HCT116 (cell line): ENCODE data around the gene ASB1. TPM values are rescaled to one million over a fixed set of nuclear protein-coding genes. Genes with fewer than 3 reads are reported as not detected.

Experiments used
- ATAC-seq: fragments of 200-7000 bp; cut with Tn5 transposase; 2 replicates; pipeline ENCODE4 v1.9.1; 2020; ENCODE audit warnings: mild to moderate bottlenecking, moderate library complexity
- BruUV-seq: library from RNA; stranded (reverse); fragments of 400-500 nt; replicated peaks from 2 replicates; lab custom pipeline; 2021; lab: Mats Ljungman, UMichigan
- CTCF ChIA-PET: fragments of 300-600 bp; sonication (Branson Sonifier 250); formaldehyde crosslinking; loops from one replicate; lab custom pipeline; 2021; ENCODE audit warnings: antibody characterized with exemption; lab: Charles Lee
- POLR2A ChIA-PET: fragments of 300-600, 350-600 bp; sonication (Branson Sonifier 250); formaldehyde crosslinking; loops from one replicate; lab custom pipeline; 2021; ENCODE audit warnings: antibody characterized with exemption; lab: Charles Lee
- RAD21 ChIA-PET, 2 experiments: fragments of 300-600 bp; sonication (Branson Sonifier 250); formaldehyde crosslinking; loops; one replicate each; lab custom pipeline; 2023; ENCODE audit warnings: low total read pairs in 2 of 2; ENCODE audit not compliant: uncharacterized antibody in 2 of 2, unreplicated experiment in 2 of 2, low non-redundant PET in 1 of 2; lab: Charles Lee
- DNase-seq: peaks from one replicate; pipeline ENCODE4 v3.0.0-alpha.2; 2010; ENCODE audit warnings: low read depth, low spot score
- H2AFZ ChIP-seq: fragments of 200-600 bp; shearing (Covaris generic), sonication (generic); 2 replicates; pipeline ENCODE4 v1.6.1; 2017; ENCODE audit warnings: low read depth, mixed run types, mixed read lengths, antibody characterized with exemption, low read length; ENCODE audit not compliant: poor library complexity, severe bottlenecking
- H3K27ac ChIP-seq: 2 replicates; pipeline ENCODE4 v1.5.1; 2012; ENCODE audit warnings: low read depth, low read length
- H3K27me3 ChIP-seq: fragments of 200-600 bp; sonication (generic); 2 replicates; pipeline ENCODE4 v1.6.1; 2016; ENCODE audit warnings: mixed run types, low read length, mixed read lengths; ENCODE audit not compliant: insufficient read depth
- H3K36me3 ChIP-seq, 2 experiments: fragments of 200-500 bp in 1 of 2; fragments of 200-600 bp in 1 of 2; sonication (Bioruptor generic) in 1 of 2; sonication (generic) in 1 of 2; 2 replicates each; pipeline versions ENCODE4 v1.5.1 to v1.6.1; 2014 to 2016; ENCODE audit warnings: low read length in 2 of 2, inconsistent platforms in 1 of 2, mixed read lengths in 1 of 2, mixed run types in 1 of 2; ENCODE audit not compliant: insufficient read depth in 2 of 2, control insufficient read depth in 1 of 2
- H3K4me1 ChIP-seq, 2 experiments: fragments of 200-600 bp in 1 of 2; sonication (generic) in 1 of 2; 2 replicates each; pipeline versions ENCODE4 v1.5.1 to v1.6.1; 2012 to 2017; ENCODE audit warnings: low read length in 2 of 2, inconsistent platforms in 1 of 2, mild to moderate bottlenecking in 1 of 2, mixed read lengths in 1 of 2, mixed run types in 1 of 2, moderate library complexity in 1 of 2; ENCODE audit not compliant: insufficient read depth in 2 of 2, control insufficient read depth in 1 of 2
- H3K4me2 ChIP-seq: fragments of 200-600 bp; sonication (generic); 2 replicates; pipeline ENCODE4 v1.6.1; 2017; ENCODE audit warnings: mixed run types, low read length, mixed read lengths
- H3K4me3 ChIP-seq, 2 experiments: fragments of 200-600 bp in 1 of 2; sonication (generic) in 1 of 2; replicated peaks in 1 of 2; 2 replicates each; pipeline ENCODE4 v1.5.1; 2011 to 2016; ENCODE audit warnings: low read length in 2 of 2, control low read depth in 1 of 2, low read depth in 1 of 2, mild to moderate bottlenecking in 1 of 2, mixed read lengths in 1 of 2, mixed run types in 1 of 2
- H3K79me2 ChIP-seq: fragments of 200-600 bp; sonication (generic); 2 replicates; pipeline ENCODE4 v1.6.1; 2017; ENCODE audit warnings: mild to moderate bottlenecking, mixed run types, low read length, moderate library complexity, mixed read lengths; ENCODE audit not compliant: insufficient read depth
- H3K9ac ChIP-seq: fragments of 200-600 bp; sonication (generic); 2 replicates; pipeline ENCODE4 v1.6.1; 2016; ENCODE audit warnings: low read length, mixed read lengths
- H3K9me2 ChIP-seq: fragments of 200-600 bp; sonication (generic), shearing (Covaris generic); 2 replicates; pipeline ENCODE4 v1.6.1; 2017; ENCODE audit warnings: mixed run types, mild to moderate bottlenecking, moderate library complexity; ENCODE audit not compliant: insufficient read depth
- H3K9me3 ChIP-seq, 2 experiments: fragments of 200-500 bp in 1 of 2; fragments of 200-600 bp in 1 of 2; sonication (Bioruptor generic) in 1 of 2; sonication (generic) in 1 of 2; 2 replicates each; pipeline ENCODE4 v1.6.1; 2014 to 2017; ENCODE audit warnings: low read length in 2 of 2, mixed read lengths in 2 of 2, inconsistent platforms in 1 of 2, low read depth in 1 of 2, mild to moderate bottlenecking in 1 of 2, mixed run types in 1 of 2, moderate library complexity in 1 of 2; ENCODE audit not compliant: control insufficient read depth in 1 of 2, insufficient read depth in 1 of 2
- H4K20me1 ChIP-seq: fragments of 200-600 bp; sonication (generic), shearing (Covaris generic); 2 replicates; pipeline ENCODE4 v1.6.1; 2017; ENCODE audit warnings: mixed run types, mild to moderate bottlenecking, moderate library complexity; ENCODE audit not compliant: insufficient read depth
- CEBPB ChIP-seq: IDR thresholded peaks from 2 replicates; pipeline ENCODE4 v1.6.1; 2012; ENCODE audit warnings: low read depth
- CTCF ChIP-seq, 3 experiments: fragments of 200-600 bp in 1 of 3; sonication (generic) in 1 of 3; IDR thresholded peaks in 2 of 3; conservative IDR thresholded peaks in 1 of 3; 2 replicates each; pipeline ENCODE4 v1.5.1; 2012 to 2017; ENCODE audit warnings: low read depth in 2 of 3, low read length in 2 of 3, antibody characterized with exemption in 1 of 3, borderline replicate concordance in 1 of 3, control low read depth in 1 of 3, mild to moderate bottlenecking in 1 of 3, mixed read lengths in 1 of 3, mixed run types in 1 of 3, moderate library complexity in 1 of 3; ENCODE audit not compliant: insufficient read depth in 1 of 3
- EGR1 ChIP-seq: IDR thresholded peaks from 2 replicates; pipeline ENCODE4 v1.6.1; 2012; ENCODE audit warnings: low read depth
- ELF1 ChIP-seq: IDR thresholded peaks from 2 replicates; pipeline ENCODE4 v1.6.1; 2012; ENCODE audit warnings: low read depth, borderline replicate concordance
- FOSL1 ChIP-seq: IDR thresholded peaks from 2 replicates; pipeline ENCODE4 v1.6.1; 2012; ENCODE audit warnings: low read depth
- JUND ChIP-seq: IDR thresholded peaks from 2 replicates; pipeline ENCODE4 v1.6.1; 2012
- POLR2AphosphoS5 ChIP-seq: IDR thresholded peaks from 2 replicates; pipeline ENCODE4 v1.6.1; 2011; ENCODE audit warnings: mild to moderate bottlenecking, low read depth, low read length, moderate library complexity
- SIN3A ChIP-seq: IDR thresholded peaks from 2 replicates; pipeline ENCODE4 v1.6.1; 2012; ENCODE audit warnings: low read depth
- SP1 ChIP-seq: IDR thresholded peaks from 2 replicates; pipeline ENCODE4 v1.6.1; 2012; ENCODE audit warnings: low read depth
- intact Hi-C: fragments of 100-400 bp; cut with micrococcal nuclease; formaldehyde crosslinking; loops from 2 replicates; pipeline ENCODE4 v1.10.0; 2022
- total RNA-seq: library from RNA; stranded (reverse); gene quantifications from one replicate; pipeline ENCODE4 v1.2.1, GENCODE V29; 2021; ENCODE audit not compliant: unreplicated experiment
- TF ChIP-seq, protein P1 (sequence below): IDR thresholded peaks from 2 replicates; pipeline ENCODE4 v1.6.1; 2011; ENCODE audit warnings: mild to moderate bottlenecking, low read length, moderate library complexity; ENCODE audit not compliant: insufficient replicate concordance; ENCODE audit errors: extremely low read depth
- TF ChIP-seq, protein P2 (sequence below): IDR thresholded peaks from 2 replicates; pipeline ENCODE4 v1.6.1; 2012
- TF ChIP-seq, protein P3 (sequence below): IDR thresholded peaks from 2 replicates; pipeline ENCODE4 v1.6.1; 2012

ASB1 gene
- total RNA-seq, 1 experiment from 2014 or later = 43.1 TPM

DNA sequence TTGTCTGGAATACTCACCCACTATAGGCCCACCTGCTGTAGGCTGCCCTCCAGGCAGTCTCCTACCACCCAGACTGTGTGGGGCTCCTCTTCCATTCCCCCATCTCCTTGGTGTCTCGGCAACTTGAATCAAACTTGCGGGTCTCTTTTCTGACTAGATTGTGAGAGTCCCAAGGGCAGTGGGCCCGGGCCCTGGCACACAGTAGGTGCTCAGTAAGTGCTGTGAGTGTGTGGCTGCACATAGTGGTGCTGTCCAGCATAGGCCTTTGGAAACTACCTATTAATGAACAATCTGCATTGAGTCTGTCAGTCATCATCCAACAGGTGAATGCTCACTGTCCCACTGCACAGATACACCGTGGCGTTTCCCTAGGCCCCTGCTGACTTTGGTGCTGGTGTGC is 43.6 kb upstream of the ASB1 start:
- no peak for ATAC-seq
- CTCF ChIA-PET = no interaction called here
- POLR2A ChIA-PET = no interaction called here

More for the DNA sequence above, 43.6 kb upstream of the ASB1 start:
- BruUV-seq = no TSS peak
- TF ChIP-seq, protein P1, sequence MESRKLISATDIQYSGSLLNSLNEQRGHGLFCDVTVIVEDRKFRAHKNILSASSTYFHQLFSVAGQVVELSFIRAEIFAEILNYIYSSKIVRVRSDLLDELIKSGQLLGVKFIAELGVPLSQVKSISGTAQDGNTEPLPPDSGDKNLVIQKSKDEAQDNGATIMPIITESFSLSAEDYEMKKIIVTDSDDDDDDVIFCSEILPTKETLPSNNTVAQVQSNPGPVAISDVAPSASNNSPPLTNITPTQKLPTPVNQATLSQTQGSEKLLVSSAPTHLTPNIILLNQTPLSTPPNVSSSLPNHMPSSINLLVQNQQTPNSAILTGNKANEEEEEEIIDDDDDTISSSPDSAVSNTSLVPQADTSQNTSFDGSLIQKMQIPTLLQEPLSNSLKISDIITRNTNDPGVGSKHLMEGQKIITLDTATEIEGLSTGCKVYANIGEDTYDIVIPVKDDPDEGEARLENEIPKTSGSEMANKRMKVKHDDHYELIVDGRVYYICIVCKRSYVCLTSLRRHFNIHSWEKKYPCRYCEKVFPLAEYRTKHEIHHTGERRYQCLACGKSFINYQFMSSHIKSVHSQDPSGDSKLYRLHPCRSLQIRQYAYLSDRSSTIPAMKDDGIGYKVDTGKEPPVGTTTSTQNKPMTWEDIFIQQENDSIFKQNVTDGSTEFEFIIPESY = no peak
- no peak for TF ChIP-seq CEBPB
- no peak for TF ChIP-seq POLR2AphosphoS5
- no peak for TF ChIP-seq FOSL1
- TF ChIP-seq, protein P2, sequence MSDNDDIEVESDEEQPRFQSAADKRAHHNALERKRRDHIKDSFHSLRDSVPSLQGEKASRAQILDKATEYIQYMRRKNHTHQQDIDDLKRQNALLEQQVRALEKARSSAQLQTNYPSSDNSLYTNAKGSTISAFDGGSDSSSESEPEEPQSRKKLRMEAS = no peak
- TF ChIP-seq SIN3A = no peak
- no peak for TF ChIP-seq ELF1
- TF ChIP-seq CTCF (IDR thresholded peaks at IDR 0.05 in 2 of 3, conservative IDR thresholded peaks at IDR 0.05 in 1 of 3; ENCODE audit: borderline replicate concordance in 1 of 3, insufficient read depth in 1 of 3, low read depth in 2 of 3, low read length in 2 of 3) = no peak
- TF ChIP-seq JUND = no peak
- TF ChIP-seq SP1 = no peak
- no peak for TF ChIP-seq EGR1
- TF ChIP-seq, protein P3, sequence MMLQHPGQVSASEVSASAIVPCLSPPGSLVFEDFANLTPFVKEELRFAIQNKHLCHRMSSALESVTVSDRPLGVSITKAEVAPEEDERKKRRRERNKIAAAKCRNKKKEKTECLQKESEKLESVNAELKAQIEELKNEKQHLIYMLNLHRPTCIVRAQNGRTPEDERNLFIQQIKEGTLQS = no peak
- TF ChIP-seq, all 23 proteins: peak for 0
- intact Hi-C loops = no loop called here
- Histone ChIP-seq H3K4me3 (no peak overlapping the region), H3K36me3 (no peaks in the 10 kb centered on the region), H3K4me2 (no peak overlapping the region), H3K27me3 (no peaks in the 10 kb centered on the region), H3K27ac (no peak overlapping the region), H3K9me2 (no peaks in the 10 kb centered on the region), H4K20me1 (no peaks in the 10 kb centered on the region), H3K79me2 (no peaks in the 10 kb centered on the region), H2AFZ (no peak overlapping the region), H3K9me3 (no peaks in the 10 kb centered on the region), H3K4me1 (peaks cover 30 to 32% of the 10 kb centered on the region in 2 experiments), H3K9ac (no peak overlapping the region)
- DNase-seq = no peak
- RAD21 ChIA-PET = no interaction called here
